SU-DHL-6 (cell line): ENCODE data around the gene CYBA.

Experiments used
- H2AFZ ChIP-seq: fragments of 200-600 bp; sonication (generic); 2 replicates; pipeline ENCODE4 v1.6.1; 2014; ENCODE audit warnings: low read depth, mild to moderate bottlenecking, moderate library complexity, mixed read lengths, antibody characterized with exemption, low read length; ENCODE audit not compliant: severe bottlenecking
- H3F3A ChIP-seq: fragments of 200-600 bp; shearing (Covaris generic); 2 replicates; pipeline ENCODE4 v1.6.0; 2016; ENCODE audit warnings: antibody characterized with exemption, mild to moderate bottlenecking; ENCODE audit not compliant: insufficient read depth
- H3K27ac ChIP-seq: fragments of 200-600 bp; sonication (generic); 2 replicates; pipeline ENCODE4 v1.5.1; 2016; ENCODE audit warnings: low read depth, mild to moderate bottlenecking, low read length, moderate library complexity, mixed read lengths
- H3K27me3 ChIP-seq: fragments of 200-600 bp; sonication (generic), shearing (Covaris generic); 2 replicates; pipeline ENCODE4 v1.6.0; 2014; ENCODE audit warnings: mild to moderate bottlenecking, low read length
- H3K36me3 ChIP-seq: fragments of 200-600 bp; sonication (generic); 2 replicates; pipeline ENCODE4 v1.6.1; 2014; ENCODE audit warnings: mild to moderate bottlenecking, low read length, mixed read lengths
- H3K4me2 ChIP-seq: fragments of 300-600, 200-600 bp; shearing (Covaris generic), sonication (generic); 2 replicates; pipeline ENCODE4 v1.6.0; 2014; ENCODE audit warnings: low read length, low read depth, mild to moderate bottlenecking; ENCODE audit not compliant: poor library complexity, severe bottlenecking
- H3K4me3 ChIP-seq: fragments of 200-600 bp; sonication (generic); 2 replicates; pipeline ENCODE4 v1.5.1; 2014; ENCODE audit warnings: antibody characterized with exemption, low read length, mild to moderate bottlenecking, mixed read lengths; ENCODE audit not compliant: insufficient read depth, poor library complexity, severe bottlenecking
- H3K79me2 ChIP-seq: fragments of 200-600 bp; sonication (generic); 2 replicates; pipeline ENCODE4 v1.6.1; 2014; ENCODE audit warnings: mild to moderate bottlenecking, low read length, moderate library complexity; ENCODE audit not compliant: insufficient read depth
- H3K9ac ChIP-seq: fragments of 200-600 bp; sonication (generic); 2 replicates; pipeline ENCODE4 v1.7.0; 2014; ENCODE audit warnings: mild to moderate bottlenecking, low read length
- H3K9me2 ChIP-seq: fragments of 200-600 bp; sonication (generic); replicated peaks from 2 replicates; pipeline ENCODE4 v1.6.1; 2014; ENCODE audit warnings: low read length; ENCODE audit not compliant: insufficient read depth
- H3K9me3 ChIP-seq: fragments of 200-600 bp; sonication (generic); 2 replicates; pipeline ENCODE4 v1.6.1; 2014; ENCODE audit warnings: low read length, mixed read lengths; ENCODE audit not compliant: insufficient read depth
- H4K20me1 ChIP-seq: fragments of 200-600 bp; sonication (generic); 2 replicates; pipeline ENCODE4 v1.6.1; 2014; ENCODE audit warnings: low read depth, mild to moderate bottlenecking, antibody characterized with exemption, low read length, moderate library complexity, mixed read lengths
- EZH2phosphoT487 ChIP-seq: fragments of 200-600 bp; sonication (generic), shearing (Covaris generic); conservative IDR thresholded peaks from 2 replicates; pipeline ENCODE4 v1.6.1; 2018; ENCODE audit warnings: mild to moderate bottlenecking, antibody characterized with exemption, low read length, moderate library complexity, mixed read lengths
- TF ChIP-seq, protein P1 (sequence below): fragments of 200-600 bp; sonication (generic); IDR thresholded peaks from one replicate; pipeline ENCODE4 v1.5.1; 2017; ENCODE audit warnings: antibody characterized with exemption, mild to moderate bottlenecking, low read length, moderate library complexity; ENCODE audit not compliant: insufficient read depth, poor library complexity, severe bottlenecking

Gene CYBA

GRCh38 chr16:88595921-88596320, 54.9 kb downstream of the CYBA start:
- Histone ChIP-seq H3K27ac (no peak overlapping the region), H3K79me2 (peaks cover 14% of the 10 kb centered on the region), H4K20me1 (no peaks in the 10 kb centered on the region), H3K4me2 (no peak overlapping the region), H3K9me3 (no peaks in the 10 kb centered on the region), H3K9me2 (no peaks in the 10 kb centered on the region), H3K4me3 (no peak overlapping the region), H3K36me3 (no peaks in the 10 kb centered on the region), H3K27me3 (no peaks in the 10 kb centered on the region), H2AFZ (no peak overlapping the region), H3K9ac (no peak overlapping the region), H3F3A (no peaks in the 10 kb centered on the region)
- no peak for TF ChIP-seq EZH2phosphoT487
- TF ChIP-seq, protein P1, sequence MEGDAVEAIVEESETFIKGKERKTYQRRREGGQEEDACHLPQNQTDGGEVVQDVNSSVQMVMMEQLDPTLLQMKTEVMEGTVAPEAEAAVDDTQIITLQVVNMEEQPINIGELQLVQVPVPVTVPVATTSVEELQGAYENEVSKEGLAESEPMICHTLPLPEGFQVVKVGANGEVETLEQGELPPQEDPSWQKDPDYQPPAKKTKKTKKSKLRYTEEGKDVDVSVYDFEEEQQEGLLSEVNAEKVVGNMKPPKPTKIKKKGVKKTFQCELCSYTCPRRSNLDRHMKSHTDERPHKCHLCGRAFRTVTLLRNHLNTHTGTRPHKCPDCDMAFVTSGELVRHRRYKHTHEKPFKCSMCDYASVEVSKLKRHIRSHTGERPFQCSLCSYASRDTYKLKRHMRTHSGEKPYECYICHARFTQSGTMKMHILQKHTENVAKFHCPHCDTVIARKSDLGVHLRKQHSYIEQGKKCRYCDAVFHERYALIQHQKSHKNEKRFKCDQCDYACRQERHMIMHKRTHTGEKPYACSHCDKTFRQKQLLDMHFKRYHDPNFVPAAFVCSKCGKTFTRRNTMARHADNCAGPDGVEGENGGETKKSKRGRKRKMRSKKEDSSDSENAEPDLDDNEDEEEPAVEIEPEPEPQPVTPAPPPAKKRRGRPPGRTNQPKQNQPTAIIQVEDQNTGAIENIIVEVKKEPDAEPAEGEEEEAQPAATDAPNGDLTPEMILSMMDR, result no peak

DNA sequence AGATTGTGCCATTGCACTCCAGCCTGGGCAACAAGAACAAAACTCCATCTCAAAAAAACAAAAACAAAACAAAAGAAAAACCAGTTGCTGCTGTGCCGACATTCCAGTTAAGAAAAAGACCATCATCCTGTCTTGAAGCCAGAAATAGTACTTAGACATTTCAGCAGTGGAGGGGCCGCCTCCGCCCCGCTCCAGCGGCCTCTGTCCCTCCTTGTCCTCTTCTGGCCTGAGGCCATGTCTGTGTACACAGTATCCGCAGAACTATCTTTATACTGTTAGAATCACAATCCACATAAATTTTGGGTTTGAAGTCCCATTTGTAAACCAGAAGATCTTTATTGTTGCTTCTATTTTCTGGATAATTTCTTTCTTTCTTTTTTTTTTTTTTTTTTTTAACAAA, 55.8 kb downstream of the CYBA start:
- no peak overlapping the region for H3K27ac ChIP-seq
- H3K9ac ChIP-seq, result no peak overlapping the region
- no peaks in the 10 kb centered on the region for H4K20me1 ChIP-seq
- no peaks in the 10 kb centered on the region for H3F3A ChIP-seq
- no peak overlapping the region for H2AFZ ChIP-seq
- H3K4me3 ChIP-seq, result no peak overlapping the region
- no peaks in the 10 kb centered on the region for H3K36me3 ChIP-seq
- H3K9me2 ChIP-seq, result no peaks in the 10 kb centered on the region
- TF ChIP-seq, protein P1, result no peak
- TF ChIP-seq EZH2phosphoT487, result no peak
- H3K27me3 ChIP-seq, result no peaks in the 10 kb centered on the region
- H3K4me2 ChIP-seq, result no peak overlapping the region
- peaks cover 14% of the 10 kb centered on the region for H3K79me2 ChIP-seq
- no peaks in the 10 kb centered on the region for H3K9me3 ChIP-seq

DNA sequence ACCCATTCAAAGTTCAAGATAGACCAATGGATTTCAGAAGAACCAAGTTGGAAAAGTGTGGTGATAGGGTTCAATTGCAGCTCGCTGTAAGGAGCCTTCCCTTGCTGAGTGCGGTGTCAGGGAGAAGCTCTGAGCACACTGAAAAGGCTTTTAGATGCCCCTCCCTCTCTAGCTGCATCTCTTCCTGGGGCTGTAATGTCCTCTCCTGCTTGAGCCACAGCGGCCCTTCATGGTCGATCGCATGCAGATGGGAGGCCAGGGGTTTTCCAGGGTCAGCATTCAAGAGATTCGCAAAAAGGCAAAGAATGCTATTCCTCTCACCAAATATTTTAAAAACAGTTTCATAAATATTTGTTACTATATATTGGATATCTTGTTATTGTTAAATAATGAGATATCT, 56.9 kb downstream of the CYBA start:
- Histone ChIP-seq H3K9ac (no peak overlapping the region), H3K4me3 (no peak overlapping the region), H3F3A (no peaks in the 10 kb centered on the region), H3K36me3 (no peaks in the 10 kb centered on the region), H4K20me1 (no peaks in the 10 kb centered on the region), H3K4me2 (no peak overlapping the region), H3K27ac (no peak overlapping the region), H3K9me3 (no peaks in the 10 kb centered on the region), H2AFZ (no peak overlapping the region), H3K9me2 (no peaks in the 10 kb centered on the region), H3K79me2 (peaks cover 14% of the 10 kb centered on the region), H3K27me3 (no peaks in the 10 kb centered on the region)
- no peak for TF ChIP-seq EZH2phosphoT487
- TF ChIP-seq, protein P1, result no peak

- H3K79me2 ChIP-seq, result peaks cover 14% of the 10 kb centered on the region
- TF ChIP-seq, protein P1, result no peak
- TF ChIP-seq EZH2phosphoT487, result no peak
- no peaks in the 10 kb centered on the region for H3K27me3 ChIP-seq
- no peaks in the 10 kb centered on the region for H4K20me1 ChIP-seq
- H3K36me3 ChIP-seq, result no peaks in the 10 kb centered on the region
- no peaks in the 10 kb centered on the region for H3F3A ChIP-seq
- no peaks in the 10 kb centered on the region for H3K9me2 ChIP-seq
- no peak overlapping the region for H3K27ac ChIP-seq
- no peak overlapping the region for H3K9ac ChIP-seq
- no peak overlapping the region for H3K4me2 ChIP-seq
- no peak overlapping the region for H3K4me3 ChIP-seq
- H2AFZ ChIP-seq, result no peak overlapping the region
- no peaks in the 10 kb centered on the region for H3K9me3 ChIP-seq
Measured at GRCh38 chr16:88593489-88593888, 57.4 kb downstream of the CYBA start.
